GM23338 (cell line): ENCODE data around the gene NNMT.

Experiments
- CREB1 ChIP-seq: fragments of 250-450 bp; sonication (Bioruptor Pico); IDR thresholded peaks from 2 replicates; pipeline ENCODE4 v1.5.0; 2020; ENCODE audit warnings: low read depth, mild to moderate bottlenecking, moderate library complexity
- EZH2 ChIP-seq: fragments of 200-600 bp; sonication (generic); IDR thresholded peaks from one replicate; pipeline ENCODE4 v1.8.0; 2017; ENCODE audit warnings: antibody characterized with exemption, mild to moderate bottlenecking, low read depth; ENCODE audit not compliant: unreplicated experiment
- EZH2phosphoT487 ChIP-seq: fragments of 200-600 bp; sonication (generic); IDR thresholded peaks from one replicate; pipeline ENCODE4 v1.8.1; 2018; ENCODE audit warnings: antibody characterized with exemption; ENCODE audit not compliant: unreplicated experiment
- NANOG ChIP-seq: IDR thresholded peaks from 2 replicates; pipeline ENCODE4 v1.6.1; 2016; ENCODE audit warnings: antibody characterized with exemption, borderline replicate concordance
- POLR2AphosphoS5 ChIP-seq: IDR thresholded peaks from 2 replicates; pipeline ENCODE4 v1.6.1; 2016; ENCODE audit warnings: antibody characterized with exemption, low read depth
- TF ChIP-seq, protein P1 (sequence below), 2 experiments: fragments of 200-600 bp in 1 of 2; sonication (generic) in 1 of 2; conservative IDR thresholded peaks; 2 replicates each; pipeline versions ENCODE4 v1.5.1 to v1.6.1; 2016 to 2017; ENCODE audit warnings: antibody characterized with exemption in 2 of 2, low read depth in 2 of 2, mild to moderate bottlenecking in 2 of 2, moderate library complexity in 1 of 2
- TF ChIP-seq, protein P2 (sequence below): IDR thresholded peaks from one replicate; pipeline ENCODE4 v1.6.1; 2018; ENCODE audit warnings: antibody characterized with exemption; ENCODE audit not compliant: unreplicated experiment
- TF ChIP-seq, protein P3 (sequence below): IDR thresholded peaks from 2 replicates; pipeline ENCODE4 v1.6.1; 2016; ENCODE audit warnings: antibody characterized with exemption

DNA sequence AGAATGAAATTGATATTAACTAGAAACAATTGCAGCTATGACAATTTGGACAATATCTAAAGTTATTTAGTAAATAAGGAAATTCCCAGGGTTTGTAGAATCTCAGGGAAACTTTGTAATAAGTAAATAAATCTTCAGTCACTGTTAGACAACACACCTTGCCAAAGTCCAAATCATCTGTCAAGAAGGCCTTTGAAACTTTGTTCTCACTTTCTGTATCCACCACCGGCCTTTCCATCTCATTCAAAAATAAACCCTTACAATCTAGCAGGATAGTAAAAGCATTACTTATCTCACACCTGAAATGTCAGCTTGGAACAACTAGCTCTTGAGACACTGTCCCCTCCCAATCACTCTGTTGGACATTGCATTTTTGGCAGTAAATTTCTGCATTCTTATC is 7.9 kb downstream of the NNMT start:
- TF ChIP-seq, protein P1, sequence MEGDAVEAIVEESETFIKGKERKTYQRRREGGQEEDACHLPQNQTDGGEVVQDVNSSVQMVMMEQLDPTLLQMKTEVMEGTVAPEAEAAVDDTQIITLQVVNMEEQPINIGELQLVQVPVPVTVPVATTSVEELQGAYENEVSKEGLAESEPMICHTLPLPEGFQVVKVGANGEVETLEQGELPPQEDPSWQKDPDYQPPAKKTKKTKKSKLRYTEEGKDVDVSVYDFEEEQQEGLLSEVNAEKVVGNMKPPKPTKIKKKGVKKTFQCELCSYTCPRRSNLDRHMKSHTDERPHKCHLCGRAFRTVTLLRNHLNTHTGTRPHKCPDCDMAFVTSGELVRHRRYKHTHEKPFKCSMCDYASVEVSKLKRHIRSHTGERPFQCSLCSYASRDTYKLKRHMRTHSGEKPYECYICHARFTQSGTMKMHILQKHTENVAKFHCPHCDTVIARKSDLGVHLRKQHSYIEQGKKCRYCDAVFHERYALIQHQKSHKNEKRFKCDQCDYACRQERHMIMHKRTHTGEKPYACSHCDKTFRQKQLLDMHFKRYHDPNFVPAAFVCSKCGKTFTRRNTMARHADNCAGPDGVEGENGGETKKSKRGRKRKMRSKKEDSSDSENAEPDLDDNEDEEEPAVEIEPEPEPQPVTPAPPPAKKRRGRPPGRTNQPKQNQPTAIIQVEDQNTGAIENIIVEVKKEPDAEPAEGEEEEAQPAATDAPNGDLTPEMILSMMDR (conservative IDR thresholded peaks at IDR 0.05; ENCODE audit: low read depth in 2 of 2) = no peak
- TF ChIP-seq CREB1 (CRISPR knock-in tag) (no peak), POLR2AphosphoS5 (no peak), EZH2 (no peak), NANOG (no peak), EZH2phosphoT487 (no peak)
- TF ChIP-seq, protein P2, sequence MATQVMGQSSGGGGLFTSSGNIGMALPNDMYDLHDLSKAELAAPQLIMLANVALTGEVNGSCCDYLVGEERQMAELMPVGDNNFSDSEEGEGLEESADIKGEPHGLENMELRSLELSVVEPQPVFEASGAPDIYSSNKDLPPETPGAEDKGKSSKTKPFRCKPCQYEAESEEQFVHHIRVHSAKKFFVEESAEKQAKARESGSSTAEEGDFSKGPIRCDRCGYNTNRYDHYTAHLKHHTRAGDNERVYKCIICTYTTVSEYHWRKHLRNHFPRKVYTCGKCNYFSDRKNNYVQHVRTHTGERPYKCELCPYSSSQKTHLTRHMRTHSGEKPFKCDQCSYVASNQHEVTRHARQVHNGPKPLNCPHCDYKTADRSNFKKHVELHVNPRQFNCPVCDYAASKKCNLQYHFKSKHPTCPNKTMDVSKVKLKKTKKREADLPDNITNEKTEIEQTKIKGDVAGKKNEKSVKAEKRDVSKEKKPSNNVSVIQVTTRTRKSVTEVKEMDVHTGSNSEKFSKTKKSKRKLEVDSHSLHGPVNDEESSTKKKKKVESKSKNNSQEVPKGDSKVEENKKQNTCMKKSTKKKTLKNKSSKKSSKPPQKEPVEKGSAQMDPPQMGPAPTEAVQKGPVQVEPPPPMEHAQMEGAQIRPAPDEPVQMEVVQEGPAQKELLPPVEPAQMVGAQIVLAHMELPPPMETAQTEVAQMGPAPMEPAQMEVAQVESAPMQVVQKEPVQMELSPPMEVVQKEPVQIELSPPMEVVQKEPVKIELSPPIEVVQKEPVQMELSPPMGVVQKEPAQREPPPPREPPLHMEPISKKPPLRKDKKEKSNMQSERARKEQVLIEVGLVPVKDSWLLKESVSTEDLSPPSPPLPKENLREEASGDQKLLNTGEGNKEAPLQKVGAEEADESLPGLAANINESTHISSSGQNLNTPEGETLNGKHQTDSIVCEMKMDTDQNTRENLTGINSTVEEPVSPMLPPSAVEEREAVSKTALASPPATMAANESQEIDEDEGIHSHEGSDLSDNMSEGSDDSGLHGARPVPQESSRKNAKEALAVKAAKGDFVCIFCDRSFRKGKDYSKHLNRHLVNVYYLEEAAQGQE = no peak
- TF ChIP-seq, protein P3, sequence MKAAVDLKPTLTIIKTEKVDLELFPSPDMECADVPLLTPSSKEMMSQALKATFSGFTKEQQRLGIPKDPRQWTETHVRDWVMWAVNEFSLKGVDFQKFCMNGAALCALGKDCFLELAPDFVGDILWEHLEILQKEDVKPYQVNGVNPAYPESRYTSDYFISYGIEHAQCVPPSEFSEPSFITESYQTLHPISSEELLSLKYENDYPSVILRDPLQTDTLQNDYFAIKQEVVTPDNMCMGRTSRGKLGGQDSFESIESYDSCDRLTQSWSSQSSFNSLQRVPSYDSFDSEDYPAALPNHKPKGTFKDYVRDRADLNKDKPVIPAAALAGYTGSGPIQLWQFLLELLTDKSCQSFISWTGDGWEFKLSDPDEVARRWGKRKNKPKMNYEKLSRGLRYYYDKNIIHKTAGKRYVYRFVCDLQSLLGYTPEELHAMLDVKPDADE = no peak
